GM18498 (cell line): ENCODE measurements around the gene CTSS.
"Not testable (repeated sequence)": the region's sequence is repeated elsewhere in the genome, so short reads cannot be mapped to it uniquely, and the experiment has no call there.

Source experiments
- ATAC-seq: cut with Tn5 transposase; IDR thresholded peaks from one replicate; pipeline ENCODE4 v1.9.1; 2021; ENCODE audit warnings: mild to moderate bottlenecking, moderate library complexity; ENCODE audit not compliant: unreplicated experiment

The CTSS gene

GRCh38 chr1:150765296-150765976 lies at the start of gene CTSS:
Gene CTSS, minus strand, starts transcription at chr1:150765778. Its CDS starts 1,015 bp downstream, at chr1:150764763.
- ATAC-seq: peak; percentile 85

DNA sequence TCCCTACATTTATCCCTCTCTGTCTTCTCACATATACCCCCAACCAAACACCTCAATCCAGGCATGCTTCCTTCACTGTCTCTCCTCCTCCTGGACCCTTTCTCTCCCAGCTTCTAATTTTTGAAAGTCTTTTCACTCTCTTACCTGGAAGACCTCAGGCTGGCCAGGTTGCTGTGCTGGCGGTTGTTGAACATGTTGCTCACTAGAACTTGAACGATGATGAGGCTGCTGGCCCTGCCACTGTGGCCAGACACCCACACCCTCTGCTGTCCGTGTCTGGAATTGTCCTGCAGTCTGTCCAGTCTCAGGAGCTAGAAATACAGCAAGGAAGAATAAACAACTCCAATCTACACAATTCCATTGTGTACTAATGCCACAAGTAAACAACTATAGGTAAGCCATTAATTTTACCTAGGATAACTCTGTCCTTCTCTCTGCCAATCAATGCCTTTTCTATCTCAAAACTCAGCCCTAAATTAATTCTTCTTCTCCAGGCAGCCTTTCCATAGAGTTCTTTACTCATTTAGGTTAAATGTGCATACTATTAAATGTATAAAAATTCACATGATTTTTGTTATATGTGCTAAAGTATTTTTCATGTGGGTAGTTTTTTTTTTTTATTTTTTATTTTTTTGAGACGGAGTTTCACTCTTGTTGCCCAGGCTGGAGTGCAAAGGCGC lies 47.6 kb upstream of the CTSS start:
- no peak for ATAC-seq

DNA sequence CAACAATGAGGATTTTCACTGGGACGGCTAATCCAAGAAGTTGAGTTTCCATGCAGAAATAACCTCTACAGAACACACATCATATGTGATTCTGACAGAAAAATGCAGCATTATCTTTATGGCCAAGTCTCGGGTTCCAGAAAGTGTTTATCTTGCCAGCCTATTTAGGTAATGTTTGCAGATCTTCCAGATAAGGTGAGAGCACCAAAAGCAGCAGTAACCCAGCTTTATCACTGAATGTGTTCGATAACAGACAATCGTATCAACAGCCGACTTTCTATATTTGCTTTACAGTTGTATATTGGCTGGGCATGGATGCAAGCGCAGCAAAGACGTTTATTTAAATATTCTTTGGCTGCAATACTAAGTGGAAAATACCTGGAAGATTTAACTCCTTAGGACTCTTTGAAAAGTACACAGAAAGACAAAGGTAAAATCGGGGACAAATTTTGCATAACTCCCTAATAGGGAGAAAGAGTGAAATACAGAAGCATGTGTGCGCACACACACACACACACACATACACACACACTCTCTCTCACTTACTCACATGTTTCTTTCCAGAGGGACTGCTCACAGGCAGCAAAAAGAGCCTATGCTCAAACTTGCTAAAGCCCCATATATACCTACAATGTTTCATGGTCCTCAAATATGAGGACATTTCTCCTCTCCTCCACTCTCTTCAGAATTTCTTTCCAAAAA lies 45.5 kb upstream of the CTSS start:
- no peak for ATAC-seq

- ATAC-seq: no peak
Measured at GRCh38 chr1:150809651-150810050, 44.1 kb upstream of the CTSS start.

DNA sequence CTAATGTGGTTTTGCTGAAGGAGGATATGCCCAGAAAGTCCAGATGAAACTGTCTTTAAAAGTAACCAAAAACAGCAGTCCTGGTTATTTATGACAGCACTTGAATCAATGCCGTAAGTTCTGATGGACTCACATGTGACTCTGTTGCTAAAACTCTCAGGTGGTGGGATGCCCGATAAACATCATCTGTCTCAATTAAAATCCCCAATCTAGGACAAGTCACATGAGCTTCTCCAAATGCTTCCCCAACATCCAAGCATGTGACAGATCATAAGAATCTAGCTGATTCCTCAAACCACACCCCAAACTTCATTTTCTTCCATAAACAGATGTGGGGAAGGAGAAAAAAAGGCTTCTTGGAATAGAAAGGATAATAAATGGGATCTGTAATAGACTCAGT lies 43.3 kb upstream of the CTSS start:
- no peak for ATAC-seq

GRCh38 chr1:150808121-150808520 lies 42.5 kb upstream of the CTSS start, which contains the start of gene CTSK:
Gene CTSK, minus strand, starts transcription at chr1:150808260. Its CDS starts 1,455 bp downstream, at chr1:150806805.
- ATAC-seq: no peak

DNA sequence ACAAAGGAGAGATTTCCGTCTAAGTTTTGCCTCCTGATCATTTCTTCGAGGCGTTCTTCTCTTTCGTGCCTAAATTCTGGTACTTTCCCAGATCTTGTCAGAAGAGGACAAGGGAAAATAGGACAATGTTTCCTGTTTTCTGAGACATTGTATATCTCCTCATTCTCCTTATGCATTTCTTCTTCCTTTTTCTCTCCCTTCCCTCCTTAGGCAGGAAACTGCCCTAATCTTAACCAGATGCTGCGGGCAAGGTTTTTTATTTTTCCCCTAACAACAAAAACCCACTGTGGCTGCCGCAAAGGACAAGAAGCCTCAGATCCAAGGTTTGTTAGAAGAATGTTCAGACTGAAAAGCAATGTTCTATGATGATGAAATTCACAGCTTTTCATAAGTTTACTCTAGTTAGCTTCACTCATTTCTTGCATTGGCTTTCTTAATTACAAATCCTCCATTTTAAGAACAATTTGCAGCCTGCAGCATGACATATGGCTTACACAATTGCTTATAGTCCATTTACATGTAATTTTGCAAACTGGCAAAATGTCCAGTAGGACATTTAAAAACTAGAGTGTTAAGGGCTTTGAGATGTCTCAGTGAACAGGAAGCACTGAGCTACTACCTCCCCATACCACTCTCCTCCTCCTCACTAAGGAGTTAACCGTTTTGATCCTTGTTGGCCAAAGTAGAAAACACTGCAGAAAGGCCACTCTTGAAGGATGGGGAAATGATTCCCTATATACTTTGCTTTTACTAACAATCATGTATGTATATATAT lies 41.9 kb upstream of the CTSS start:
- ATAC-seq: no peak

DNA sequence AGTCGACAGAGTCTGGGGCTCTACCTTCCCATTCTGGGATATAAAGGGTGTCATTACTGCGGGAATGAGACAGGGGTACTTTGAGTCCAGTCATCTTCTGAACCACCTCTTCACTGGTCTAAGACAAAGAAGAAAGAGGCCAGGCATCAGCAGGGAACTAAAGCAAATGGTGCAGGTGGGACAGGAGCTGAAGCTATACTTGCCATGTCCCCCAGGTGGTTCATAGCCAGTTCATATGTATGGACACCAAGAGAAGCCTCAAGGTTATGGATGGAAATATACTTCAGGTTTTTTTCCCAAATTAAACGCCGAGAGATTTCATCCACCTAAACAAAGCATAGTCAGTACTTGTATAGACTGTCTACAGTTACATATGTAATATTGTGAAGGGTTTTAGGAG lies 40.3 kb upstream of the CTSS start:
- no peak for ATAC-seq

DNA sequence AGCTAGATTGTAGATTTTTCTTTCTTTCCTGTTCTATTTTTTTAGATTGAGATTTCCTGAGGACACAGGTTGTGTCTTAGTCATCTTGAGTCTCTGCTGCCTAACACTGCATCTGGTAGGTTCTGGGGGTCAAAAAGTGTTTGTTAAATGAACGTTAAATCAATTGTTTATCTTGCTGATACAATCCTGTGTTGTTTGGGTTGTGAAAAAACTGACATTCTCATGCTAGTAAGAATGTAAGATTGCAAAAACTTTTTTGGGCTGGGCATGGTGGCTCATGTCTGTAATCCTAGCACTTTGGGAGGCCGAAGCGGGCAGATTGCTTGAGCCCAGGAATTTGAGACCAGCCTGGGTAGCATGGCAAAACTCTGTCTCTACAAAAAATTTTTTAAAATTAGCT lies 39.1 kb upstream of the CTSS start:
- no peak for ATAC-seq

DNA sequence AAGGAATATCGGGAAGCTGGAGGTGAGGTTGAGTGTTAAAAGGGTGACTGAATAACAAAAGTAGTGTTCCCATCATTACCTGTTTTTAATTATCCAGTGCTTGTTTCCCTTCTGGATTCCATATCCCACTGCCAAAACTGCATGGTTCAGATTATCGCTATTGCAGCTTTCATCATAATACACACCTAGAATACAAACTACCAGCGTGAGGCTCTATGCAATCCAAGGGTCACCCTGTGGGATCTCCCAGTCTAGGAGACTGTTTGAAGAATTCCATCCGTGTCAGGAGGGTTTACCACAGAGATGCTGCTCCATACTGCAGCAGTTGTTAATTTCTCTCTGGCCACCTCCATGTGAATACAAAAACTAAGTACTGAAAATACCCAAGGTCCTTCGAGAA lies 33.5 kb upstream of the CTSS start:
- no peak for ATAC-seq

DNA sequence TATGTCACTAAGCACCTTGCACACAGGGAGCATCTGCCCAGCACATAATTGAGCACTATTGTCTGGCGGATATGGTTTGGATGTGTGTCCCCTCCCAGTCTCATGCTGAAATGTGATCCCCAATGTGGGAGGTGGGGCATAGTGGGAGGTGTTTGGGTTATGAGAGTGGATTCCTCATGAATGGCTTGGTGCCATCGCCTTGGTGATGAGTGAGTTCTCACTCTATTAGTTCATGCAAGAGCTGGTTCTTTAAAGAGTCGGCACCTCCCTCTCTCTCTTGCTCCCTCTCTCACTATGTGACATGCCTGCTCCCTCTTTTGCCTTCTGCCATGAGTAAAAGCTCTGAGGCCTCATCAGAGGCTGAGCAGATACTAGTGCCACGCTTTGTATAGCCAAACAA lies 32.9 kb upstream of the CTSS start:
- no peak for ATAC-seq

DNA sequence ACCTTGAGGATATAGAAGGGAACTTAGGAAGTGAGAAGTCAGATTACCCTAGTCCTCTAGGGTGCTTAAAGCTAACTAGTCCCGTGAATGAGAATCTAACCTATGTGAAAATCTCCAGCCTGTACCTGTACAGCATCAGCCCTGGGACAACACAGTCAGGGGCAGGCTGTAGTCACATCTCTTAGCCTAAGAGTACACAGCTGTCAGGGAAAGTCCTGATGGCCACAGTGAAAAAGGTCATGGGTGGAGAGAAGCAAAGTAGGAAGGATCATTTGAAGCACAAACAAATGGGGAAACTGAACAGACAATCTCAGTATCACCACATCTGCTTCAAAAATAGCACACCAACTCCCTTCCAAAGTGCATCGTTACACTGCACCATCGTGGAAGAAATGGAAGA lies 30.8 kb upstream of the CTSS start:
- no peak for ATAC-seq

- not testable (repeated sequence) for ATAC-seq
Measured at GRCh38 chr1:150793778-150794177, 28.2 kb upstream of the CTSS start.

DNA sequence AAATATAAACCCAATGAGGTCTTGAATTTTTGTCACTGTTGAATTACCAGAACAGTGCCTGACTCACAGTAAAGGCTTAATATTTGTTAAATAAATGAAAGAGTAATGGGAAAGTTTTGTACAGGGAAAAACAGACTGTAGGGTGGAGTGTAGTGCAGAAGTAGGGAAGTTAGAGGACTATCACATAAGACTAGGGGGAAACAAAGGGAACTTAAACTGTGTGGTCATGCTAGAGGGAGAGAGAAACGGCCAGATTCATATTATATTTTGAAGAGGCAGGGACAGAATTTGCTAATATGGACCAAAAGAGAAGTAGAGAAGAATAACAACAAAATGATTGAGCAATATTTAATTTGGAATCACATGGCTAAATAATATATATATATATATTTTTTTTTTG lies 27.6 kb upstream of the CTSS start:
- ATAC-seq: no peak

GRCh38 chr1:150791585-150791984 lies 26.0 kb upstream of the CTSS start:
- ATAC-seq: no peak

DNA sequence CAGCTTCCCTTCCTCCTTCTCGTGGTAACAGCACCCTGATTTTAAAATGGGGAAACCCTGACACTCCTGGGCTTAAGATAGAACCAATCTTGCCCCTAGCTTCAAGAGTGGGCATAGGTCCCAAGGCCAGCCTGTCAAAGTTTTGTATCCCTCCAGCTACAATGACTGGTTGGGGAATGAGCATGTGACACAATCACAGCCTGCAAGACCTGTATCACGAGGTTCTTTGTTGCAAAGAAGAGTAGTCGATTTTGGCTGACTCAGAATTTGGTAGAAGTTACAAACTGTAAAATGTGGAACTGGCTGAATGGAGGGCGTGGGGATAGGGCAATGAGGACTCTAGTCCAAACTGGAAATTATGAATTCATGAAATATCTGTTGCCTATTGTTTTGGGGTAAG lies 23.8 kb upstream of the CTSS start:
- ATAC-seq: no peak

- no peak for ATAC-seq
Measured at GRCh38 chr1:150788946-150789345, 23.4 kb upstream of the CTSS start.

DNA sequence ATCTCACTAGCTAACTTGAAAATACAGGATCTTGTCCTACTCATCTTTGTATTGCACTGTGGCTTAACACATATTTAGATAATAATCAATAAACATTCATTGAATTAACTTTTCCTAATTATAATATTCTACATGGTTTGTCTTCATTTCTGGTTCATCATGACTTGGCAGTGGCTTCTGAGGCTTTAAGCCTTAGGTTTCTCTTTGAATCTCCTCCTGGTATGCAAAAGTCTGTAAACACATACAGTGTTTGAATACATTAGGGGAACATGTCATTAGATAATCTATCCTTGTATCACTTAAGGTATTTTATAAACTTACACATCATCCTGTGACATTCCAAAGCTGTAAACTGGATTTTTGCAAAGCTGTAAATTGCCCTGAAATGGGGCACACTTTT lies 21.9 kb upstream of the CTSS start:
- no peak for ATAC-seq

GRCh38 chr1:150780510-150780909 lies 14.9 kb upstream of the CTSS start:
- no peak for ATAC-seq

DNA sequence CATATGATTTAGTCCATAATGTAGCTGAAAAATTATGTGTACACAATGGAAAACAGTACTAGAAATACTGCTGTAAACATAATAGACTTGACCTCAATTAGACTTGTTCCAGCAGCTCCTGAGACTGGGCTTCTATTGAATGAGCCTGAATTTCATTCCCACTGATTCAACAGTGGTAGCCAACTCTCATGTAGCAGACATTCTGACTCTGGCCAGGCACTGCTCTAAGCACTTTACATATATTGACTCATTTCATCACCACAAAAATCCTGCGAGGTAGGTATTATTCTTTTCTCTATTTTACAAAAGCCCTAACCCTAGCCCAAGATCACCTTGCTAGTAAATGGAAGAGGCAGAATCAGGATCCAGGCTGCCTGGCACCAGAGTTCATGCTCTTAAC lies 12.8 kb upstream of the CTSS start:
- ATAC-seq: no peak

DNA sequence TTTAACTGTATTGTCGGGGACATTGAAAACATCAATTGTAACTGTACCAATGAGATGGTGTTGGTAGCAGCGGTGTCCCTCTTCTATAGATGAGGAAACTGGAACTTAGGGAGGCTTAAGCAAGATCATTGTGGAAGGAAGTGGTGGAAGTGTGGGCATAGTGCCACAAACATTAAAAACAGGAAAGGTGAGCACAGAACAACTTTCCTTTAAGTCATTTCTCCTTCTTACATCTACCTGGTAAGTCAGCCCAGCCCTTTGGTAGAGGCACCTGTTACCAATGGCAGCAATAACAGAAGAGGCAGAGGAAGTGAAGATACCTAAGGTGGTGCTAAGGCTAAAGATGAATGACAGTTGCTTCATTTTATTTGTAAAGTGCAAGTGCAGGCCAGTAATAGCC lies 12.0 kb upstream of the CTSS start:
- no peak for ATAC-seq
